ENCODE data around the gene CMTM1. TPM values are rescaled to one million over a fixed set of nuclear protein-coding genes. Genes with fewer than 3 reads are reported as not detected.

CMTM1 gene
- total and polyA plus RNA-seq, 2 experiments from 2014 or later, result 1.4 to 1.9 TPM

DNA sequence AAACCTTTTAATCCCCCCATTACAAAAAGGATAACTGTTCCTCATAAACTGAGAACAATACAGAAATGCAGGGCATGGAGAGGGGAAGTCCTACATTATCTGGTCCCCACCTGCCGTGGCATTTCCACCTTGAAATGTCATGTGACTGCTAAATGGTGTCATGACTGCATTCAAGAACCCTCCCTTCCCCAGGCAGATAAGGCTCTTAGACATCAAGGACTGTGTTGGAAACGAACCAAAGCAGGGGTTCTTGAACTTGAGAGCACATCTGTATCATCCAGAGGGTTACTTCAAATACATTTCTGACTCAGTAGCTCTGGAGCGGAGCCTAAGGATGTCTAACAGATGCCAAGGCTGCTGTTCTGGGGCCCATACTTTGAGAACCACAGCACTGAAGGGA, 56.6 kb downstream of the CMTM1 start:
- DNase-seq (ENCODE audit: low spot score), result no peak
- Mint-ChIP-seq H3K4me3 (no peak overlapping the region), H3K27me3 (ENCODE audit: insufficient read depth, low read depth, poor library complexity) (no peaks in the 10 kb centered on the region), H3K27ac (no peak overlapping the region), H3K4me1 (peaks cover 2% of the 10 kb centered on the region; the same call in 2 of the 3 replicates), H3K9me3 (no peaks in the 10 kb centered on the region), H3K36me3 (ENCODE audit: low read depth) (peaks cover 23% of the 10 kb centered on the region; the same call in 2 of the 3 replicates)
- Histone ChIP-seq H3K4me2 (no peak overlapping the region), H3F3A (replicated peaks; ENCODE audit: low read depth) (no peaks in the 10 kb centered on the region), H3K4me1 (ENCODE audit: insufficient read depth) (no peaks in the 10 kb centered on the region), H3K79me2 (replicated peaks; ENCODE audit: insufficient read depth) (no peaks in the 10 kb centered on the region), H3K36me3 (ENCODE audit: insufficient read depth) (no peaks in the 10 kb centered on the region; the same call in 1 of the 2 replicates), H3K4me3 (no peak overlapping the region), H3K27ac (ENCODE audit: low read depth) (no peak overlapping the region), H2AFZ (no peak overlapping the region), H3K9me2 (ENCODE audit: insufficient read depth) (no peaks in the 10 kb centered on the region), H3K27me3 (ENCODE audit: insufficient read depth) (no peaks in the 10 kb centered on the region), H4K20me1 (replicated peaks; ENCODE audit: insufficient read depth) (peaks cover 10% of the 10 kb centered on the region)
- ATAC-seq, result no peak
- no peak for TF ChIP-seq POLR2AphosphoS5 (IDR thresholded peaks at IDR 0.05; ENCODE audit: low read depth)
- TF ChIP-seq, protein P1, sequence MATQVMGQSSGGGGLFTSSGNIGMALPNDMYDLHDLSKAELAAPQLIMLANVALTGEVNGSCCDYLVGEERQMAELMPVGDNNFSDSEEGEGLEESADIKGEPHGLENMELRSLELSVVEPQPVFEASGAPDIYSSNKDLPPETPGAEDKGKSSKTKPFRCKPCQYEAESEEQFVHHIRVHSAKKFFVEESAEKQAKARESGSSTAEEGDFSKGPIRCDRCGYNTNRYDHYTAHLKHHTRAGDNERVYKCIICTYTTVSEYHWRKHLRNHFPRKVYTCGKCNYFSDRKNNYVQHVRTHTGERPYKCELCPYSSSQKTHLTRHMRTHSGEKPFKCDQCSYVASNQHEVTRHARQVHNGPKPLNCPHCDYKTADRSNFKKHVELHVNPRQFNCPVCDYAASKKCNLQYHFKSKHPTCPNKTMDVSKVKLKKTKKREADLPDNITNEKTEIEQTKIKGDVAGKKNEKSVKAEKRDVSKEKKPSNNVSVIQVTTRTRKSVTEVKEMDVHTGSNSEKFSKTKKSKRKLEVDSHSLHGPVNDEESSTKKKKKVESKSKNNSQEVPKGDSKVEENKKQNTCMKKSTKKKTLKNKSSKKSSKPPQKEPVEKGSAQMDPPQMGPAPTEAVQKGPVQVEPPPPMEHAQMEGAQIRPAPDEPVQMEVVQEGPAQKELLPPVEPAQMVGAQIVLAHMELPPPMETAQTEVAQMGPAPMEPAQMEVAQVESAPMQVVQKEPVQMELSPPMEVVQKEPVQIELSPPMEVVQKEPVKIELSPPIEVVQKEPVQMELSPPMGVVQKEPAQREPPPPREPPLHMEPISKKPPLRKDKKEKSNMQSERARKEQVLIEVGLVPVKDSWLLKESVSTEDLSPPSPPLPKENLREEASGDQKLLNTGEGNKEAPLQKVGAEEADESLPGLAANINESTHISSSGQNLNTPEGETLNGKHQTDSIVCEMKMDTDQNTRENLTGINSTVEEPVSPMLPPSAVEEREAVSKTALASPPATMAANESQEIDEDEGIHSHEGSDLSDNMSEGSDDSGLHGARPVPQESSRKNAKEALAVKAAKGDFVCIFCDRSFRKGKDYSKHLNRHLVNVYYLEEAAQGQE (IDR thresholded peaks at IDR 0.05; ENCODE audit: unreplicated experiment), result no peak

DNA sequence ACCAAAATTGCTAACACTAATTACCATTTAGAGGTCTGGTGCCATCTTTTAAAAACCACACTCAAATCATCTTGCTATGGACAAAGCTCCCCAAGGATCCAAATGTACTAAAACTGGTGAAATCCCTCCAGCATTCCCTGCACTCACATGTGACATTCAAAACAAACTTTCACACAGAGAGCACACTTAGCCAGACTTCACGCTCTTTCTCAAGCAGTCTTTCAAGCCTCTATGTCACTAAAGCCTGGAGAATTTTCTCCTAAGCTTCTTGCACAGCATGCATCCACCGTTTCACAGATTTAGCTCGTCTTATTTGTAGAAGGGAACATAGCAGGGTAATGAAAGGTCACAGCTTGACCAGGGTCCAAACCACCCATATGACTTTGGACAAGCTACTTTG, 57.5 kb downstream of the CMTM1 start:
- no peak for ATAC-seq
- no peaks in the 10 kb centered on the region for H3K4me1 ChIP-seq (ENCODE audit: insufficient read depth)
- Mint-ChIP-seq H3K27ac (no peak overlapping the region), H3K27me3 (ENCODE audit: insufficient read depth, low read depth, poor library complexity) (no peaks in the 10 kb centered on the region), H3K4me1 (no peaks in the 10 kb centered on the region; the same call in 2 of the 3 replicates), H3K4me3 (no peak overlapping the region), H3K36me3 (ENCODE audit: low read depth) (peaks cover 23% of the 10 kb centered on the region; the same call in 2 of the 3 replicates), H3K9me3 (no peaks in the 10 kb centered on the region)
- H2AFZ ChIP-seq, result no peak overlapping the region
- H3K4me3 ChIP-seq, result no peak overlapping the region
- no peaks in the 10 kb centered on the region for H3F3A ChIP-seq (replicated peaks; ENCODE audit: low read depth)
- H3K27me3 ChIP-seq (ENCODE audit: insufficient read depth), result no peaks in the 10 kb centered on the region
- H3K36me3 ChIP-seq (ENCODE audit: insufficient read depth), result no peaks in the 10 kb centered on the region; the same call in 1 of the 2 replicates
- H4K20me1 ChIP-seq (replicated peaks; ENCODE audit: insufficient read depth), result peaks cover 5% of the 10 kb centered on the region
- DNase-seq (ENCODE audit: low spot score), result no peak
- H3K27ac ChIP-seq (ENCODE audit: low read depth), result no peak overlapping the region
- H3K4me2 ChIP-seq, result no peak overlapping the region
- H3K79me2 ChIP-seq (replicated peaks; ENCODE audit: insufficient read depth), result no peaks in the 10 kb centered on the region
- no peaks in the 10 kb centered on the region for H3K9me2 ChIP-seq (ENCODE audit: insufficient read depth)
- TF ChIP-seq CREB1 (CRISPR knock-in tag; IDR thresholded peaks at IDR 0.05; ENCODE audit: low read depth), result no peak
- TF ChIP-seq, protein P2, sequence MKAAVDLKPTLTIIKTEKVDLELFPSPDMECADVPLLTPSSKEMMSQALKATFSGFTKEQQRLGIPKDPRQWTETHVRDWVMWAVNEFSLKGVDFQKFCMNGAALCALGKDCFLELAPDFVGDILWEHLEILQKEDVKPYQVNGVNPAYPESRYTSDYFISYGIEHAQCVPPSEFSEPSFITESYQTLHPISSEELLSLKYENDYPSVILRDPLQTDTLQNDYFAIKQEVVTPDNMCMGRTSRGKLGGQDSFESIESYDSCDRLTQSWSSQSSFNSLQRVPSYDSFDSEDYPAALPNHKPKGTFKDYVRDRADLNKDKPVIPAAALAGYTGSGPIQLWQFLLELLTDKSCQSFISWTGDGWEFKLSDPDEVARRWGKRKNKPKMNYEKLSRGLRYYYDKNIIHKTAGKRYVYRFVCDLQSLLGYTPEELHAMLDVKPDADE (IDR thresholded peaks at IDR 0.05), result no peak
- TF ChIP-seq, protein P3, sequence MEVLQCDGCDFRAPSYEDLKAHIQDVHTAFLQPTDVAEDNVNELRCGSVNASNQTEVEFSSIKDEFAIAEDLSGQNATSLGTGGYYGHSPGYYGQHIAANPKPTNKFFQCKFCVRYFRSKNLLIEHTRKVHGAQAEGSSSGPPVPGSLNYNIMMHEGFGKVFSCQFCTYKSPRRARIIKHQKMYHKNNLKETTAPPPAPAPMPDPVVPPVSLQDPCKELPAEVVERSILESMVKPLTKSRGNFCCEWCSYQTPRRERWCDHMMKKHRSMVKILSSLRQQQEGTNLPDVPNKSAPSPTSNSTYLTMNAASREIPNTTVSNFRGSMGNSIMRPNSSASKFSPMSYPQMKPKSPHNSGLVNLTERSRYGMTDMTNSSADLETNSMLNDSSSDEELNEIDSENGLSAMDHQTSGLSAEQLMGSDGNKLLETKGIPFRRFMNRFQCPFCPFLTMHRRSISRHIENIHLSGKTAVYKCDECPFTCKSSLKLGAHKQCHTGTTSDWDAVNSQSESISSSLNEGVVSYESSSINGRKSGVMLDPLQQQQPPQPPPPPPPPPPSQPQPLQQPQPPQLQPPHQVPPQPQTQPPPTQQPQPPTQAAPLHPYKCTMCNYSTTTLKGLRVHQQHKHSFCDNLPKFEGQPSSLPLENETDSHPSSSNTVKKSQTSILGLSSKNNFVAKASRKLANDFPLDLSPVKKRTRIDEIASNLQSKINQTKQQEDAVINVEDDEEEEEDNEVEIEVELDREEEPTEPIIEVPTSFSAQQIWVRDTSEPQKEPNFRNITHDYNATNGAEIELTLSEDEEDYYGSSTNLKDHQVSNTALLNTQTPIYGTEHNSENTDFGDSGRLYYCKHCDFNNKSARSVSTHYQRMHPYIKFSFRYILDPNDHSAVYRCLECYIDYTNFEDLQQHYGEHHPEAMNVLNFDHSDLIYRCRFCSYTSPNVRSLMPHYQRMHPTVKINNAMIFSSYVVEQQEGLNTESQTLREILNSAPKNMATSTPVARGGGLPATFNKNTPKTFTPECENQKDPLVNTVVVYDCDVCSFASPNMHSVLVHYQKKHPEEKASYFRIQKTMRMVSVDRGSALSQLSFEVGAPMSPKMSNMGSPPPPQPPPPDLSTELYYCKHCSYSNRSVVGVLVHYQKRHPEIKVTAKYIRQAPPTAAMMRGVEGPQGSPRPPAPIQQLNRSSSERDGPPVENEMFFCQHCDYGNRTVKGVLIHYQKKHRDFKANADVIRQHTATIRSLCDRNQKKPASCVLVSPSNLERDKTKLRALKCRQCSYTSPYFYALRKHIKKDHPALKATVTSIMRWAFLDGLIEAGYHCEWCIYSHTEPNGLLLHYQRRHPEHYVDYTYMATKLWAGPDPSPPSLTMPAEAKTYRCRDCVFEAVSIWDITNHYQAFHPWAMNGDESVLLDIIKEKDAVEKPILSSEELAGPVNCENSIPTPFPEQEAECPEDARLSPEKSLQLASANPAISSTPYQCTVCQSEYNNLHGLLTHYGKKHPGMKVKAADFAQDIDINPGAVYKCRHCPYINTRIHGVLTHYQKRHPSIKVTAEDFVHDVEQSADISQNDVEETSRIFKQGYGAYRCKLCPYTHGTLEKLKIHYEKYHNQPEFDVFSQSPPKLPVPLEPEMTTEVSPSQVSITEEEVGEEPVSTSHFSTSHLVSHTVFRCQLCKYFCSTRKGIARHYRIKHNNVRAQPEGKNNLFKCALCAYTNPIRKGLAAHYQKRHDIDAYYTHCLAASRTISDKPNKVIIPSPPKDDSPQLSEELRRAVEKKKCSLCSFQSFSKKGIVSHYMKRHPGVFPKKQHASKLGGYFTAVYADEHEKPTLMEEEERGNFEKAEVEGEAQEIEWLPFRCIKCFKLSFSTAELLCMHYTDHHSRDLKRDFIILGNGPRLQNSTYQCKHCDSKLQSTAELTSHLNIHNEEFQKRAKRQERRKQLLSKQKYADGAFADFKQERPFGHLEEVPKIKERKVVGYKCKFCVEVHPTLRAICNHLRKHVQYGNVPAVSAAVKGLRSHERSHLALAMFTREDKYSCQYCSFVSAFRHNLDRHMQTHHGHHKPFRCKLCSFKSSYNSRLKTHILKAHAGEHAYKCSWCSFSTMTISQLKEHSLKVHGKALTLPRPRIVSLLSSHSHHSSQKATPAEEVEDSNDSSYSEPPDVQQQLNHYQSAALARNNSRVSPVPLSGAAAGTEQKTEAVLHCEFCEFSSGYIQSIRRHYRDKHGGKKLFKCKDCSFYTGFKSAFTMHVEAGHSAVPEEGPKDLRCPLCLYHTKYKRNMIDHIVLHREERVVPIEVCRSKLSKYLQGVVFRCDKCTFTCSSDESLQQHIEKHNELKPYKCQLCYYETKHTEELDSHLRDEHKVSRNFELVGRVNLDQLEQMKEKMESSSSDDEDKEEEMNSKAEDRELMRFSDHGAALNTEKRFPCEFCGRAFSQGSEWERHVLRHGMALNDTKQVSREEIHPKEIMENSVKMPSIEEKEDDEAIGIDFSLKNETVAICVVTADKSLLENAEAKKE (CRISPR knock-in tag; IDR thresholded peaks at IDR 0.05), result no peak
- TF ChIP-seq, protein P1 (IDR thresholded peaks at IDR 0.05; ENCODE audit: unreplicated experiment), result no peak
- TF ChIP-seq ZNF331 (CRISPR knock-in tag; IDR thresholded peaks at IDR 0.05; ENCODE audit: low read depth), result no peak
- no peak for TF ChIP-seq EZH2 (IDR thresholded peaks at IDR 0.05; ENCODE audit: low read depth, unreplicated experiment)
